H9 (cell line): ENCODE measurements around the gene OPTN. TPM values are rescaled to one million over a fixed set of nuclear protein-coding genes. Genes with fewer than 3 reads are reported as not detected.

ENCODE experiments used
- DNase-seq: peaks from one replicate; pipeline ENCODE4 v3.0.0-alpha.2; 2017
- H2AFZ ChIP-seq: one replicate; pipeline ENCODE4 v1.6.1; 2013; ENCODE audit warnings: mild to moderate bottlenecking, low read length, control low read depth, moderate library complexity
- H2AK5ac ChIP-seq: 2 replicates; pipeline ENCODE4 v1.6.1; 2013; ENCODE audit warnings: low read length, control low read depth, mixed read lengths; ENCODE audit not compliant: insufficient read length
- H2BK120ac ChIP-seq: one replicate; pipeline ENCODE4 v1.6.1; 2013; ENCODE audit warnings: low read depth, mild to moderate bottlenecking, low read length, control low read depth, inconsistent platforms; ENCODE audit not compliant: poor library complexity, severe bottlenecking
- H2BK12ac ChIP-seq: 2 replicates; pipeline ENCODE4 v1.6.1; 2013; ENCODE audit warnings: low read length, control low read depth, mixed read lengths, low read depth; ENCODE audit not compliant: insufficient read length
- H2BK15ac ChIP-seq: 2 replicates; pipeline ENCODE4 v1.6.1; 2013; ENCODE audit warnings: low read depth, low read length, control low read depth
- H2BK20ac ChIP-seq: one replicate; pipeline ENCODE4 v1.6.1; 2013; ENCODE audit warnings: low read depth, mild to moderate bottlenecking, low read length, control low read depth, inconsistent platforms; ENCODE audit not compliant: poor library complexity, severe bottlenecking
- H2BK5ac ChIP-seq: 2 replicates; pipeline ENCODE4 v1.6.1; 2013; ENCODE audit warnings: low read length, control low read depth, mixed read lengths; ENCODE audit not compliant: insufficient read length
- H3K14ac ChIP-seq: 2 replicates; pipeline ENCODE4 v1.6.1; 2013; ENCODE audit warnings: low read length, control low read depth; ENCODE audit not compliant: insufficient read depth
- H3K18ac ChIP-seq: 2 replicates; pipeline ENCODE4 v1.6.1; 2013; ENCODE audit warnings: low read depth, mild to moderate bottlenecking, mixed read lengths, low read length, control low read depth; ENCODE audit not compliant: insufficient read length
- H3K23ac ChIP-seq: 2 replicates; pipeline ENCODE4 v1.6.1; 2013; ENCODE audit warnings: low read length, control low read depth, mixed read lengths, low read depth; ENCODE audit not compliant: insufficient read length
- H3K23me2 ChIP-seq: 2 replicates; pipeline ENCODE4 v1.6.1; 2013; ENCODE audit warnings: low read depth, mild to moderate bottlenecking, mixed read lengths, low read length, control low read depth; ENCODE audit not compliant: insufficient read length, poor library complexity, severe bottlenecking
- H3K27ac ChIP-seq: 2 replicates; pipeline ENCODE4 v1.5.1; 2013; ENCODE audit warnings: low read length, control low read depth, mixed read lengths, low read depth; ENCODE audit not compliant: insufficient read length
- H3K27me3 ChIP-seq: 2 replicates; pipeline ENCODE4 v1.6.1; 2013; ENCODE audit warnings: low read length, control low read depth, inconsistent platforms; ENCODE audit not compliant: insufficient read depth
- H3K4ac ChIP-seq: 2 replicates; pipeline ENCODE4 v1.6.1; 2013; ENCODE audit warnings: low read depth, mild to moderate bottlenecking, control low read depth, inconsistent platforms, low read length, moderate library complexity
- H3K4me1 ChIP-seq: 2 replicates; pipeline ENCODE4 v1.6.1; 2013; ENCODE audit warnings: low read length, control low read depth, inconsistent platforms; ENCODE audit not compliant: insufficient read depth
- H3K4me2 ChIP-seq: 2 replicates; pipeline ENCODE4 v1.6.1; 2013; ENCODE audit warnings: low read length, control low read depth, mixed read lengths; ENCODE audit not compliant: insufficient read length, insufficient read depth
- H3K56ac ChIP-seq: 2 replicates; pipeline ENCODE4 v1.6.1; 2013; ENCODE audit warnings: low read depth, mild to moderate bottlenecking, mixed read lengths, low read length, control low read depth; ENCODE audit not compliant: insufficient read length
- H3K79me1 ChIP-seq: 2 replicates; pipeline ENCODE4 v1.6.1; 2013; ENCODE audit warnings: low read depth, mild to moderate bottlenecking, moderate library complexity, low read length, control low read depth, inconsistent platforms; ENCODE audit not compliant: insufficient read depth, poor library complexity, severe bottlenecking
- H3K79me2 ChIP-seq: 2 replicates; pipeline ENCODE4 v1.6.1; 2013; ENCODE audit warnings: low read length, control low read depth, inconsistent platforms; ENCODE audit not compliant: insufficient read depth
- H3K9ac ChIP-seq: 2 replicates; pipeline ENCODE4 v1.6.1; 2013; ENCODE audit warnings: low read length, control low read depth, mixed read lengths; ENCODE audit not compliant: insufficient read length; ENCODE audit errors: extremely low read depth
- H3K9me3 ChIP-seq: one replicate; pipeline ENCODE4 v1.6.1; 2013; ENCODE audit warnings: low read depth, low read length, inconsistent platforms; ENCODE audit not compliant: control insufficient read depth
- H3T11ph ChIP-seq: one replicate; pipeline ENCODE4 v1.6.1; 2013; ENCODE audit warnings: mild to moderate bottlenecking, low read length, control low read depth, inconsistent platforms
- H4K20me1 ChIP-seq: one replicate; pipeline ENCODE4 v1.6.1; 2013; ENCODE audit not compliant: control insufficient read depth, insufficient read length, insufficient read depth
- H4K5ac ChIP-seq: 2 replicates; pipeline ENCODE4 v1.6.1; 2013; ENCODE audit warnings: low read depth, mild to moderate bottlenecking, mixed read lengths, low read length, control low read depth; ENCODE audit not compliant: insufficient read length
- H4K8ac ChIP-seq: replicated peaks from 2 replicates; pipeline ENCODE4 v1.6.1; 2013; ENCODE audit warnings: low read length, control low read depth, mixed read lengths, low read depth; ENCODE audit not compliant: insufficient read length
- H4K91ac ChIP-seq: 2 replicates; pipeline ENCODE4 v1.6.1; 2013; ENCODE audit warnings: low read depth, mild to moderate bottlenecking, moderate library complexity, mixed read lengths, low read length, control low read depth; ENCODE audit not compliant: insufficient read length
- H3K27ac Mint-ChIP-seq, 3 experiments: 2 replicates in 2 of 3; 3 replicates in 1 of 3; pipeline ENCODE4 v1.8.0; 2020 to 2021; ENCODE audit warnings: mixed read lengths in 3 of 3, mild to moderate bottlenecking in 1 of 3, moderate library complexity in 1 of 3
- H3K27me3 Mint-ChIP-seq: 2 replicates; pipeline ENCODE4 v1.8.0; 2021; ENCODE audit warnings: low read depth, mild to moderate bottlenecking, moderate library complexity, mixed read lengths
- H3K36me3 Mint-ChIP-seq, 3 experiments: 2 replicates in 2 of 3; 3 replicates in 1 of 3; pipeline ENCODE4 v1.8.0; 2020 to 2021; ENCODE audit warnings: low read depth in 3 of 3, mixed read lengths in 3 of 3; ENCODE audit not compliant: insufficient read depth in 1 of 3
- H3K4me1 Mint-ChIP-seq, 2 experiments: 2 replicates each; pipeline ENCODE4 v1.8.0; 2020; ENCODE audit warnings: mixed read lengths in 2 of 2
- H3K4me3 Mint-ChIP-seq, 2 experiments: 2 replicates in 1 of 2; 3 replicates in 1 of 2; pipeline ENCODE4 v1.8.0; 2020 to 2021; ENCODE audit warnings: mild to moderate bottlenecking in 2 of 2, mixed read lengths in 2 of 2, moderate library complexity in 1 of 2
- H3K9me3 Mint-ChIP-seq, 2 experiments: 2 replicates in 1 of 2; 3 replicates in 1 of 2; pipeline ENCODE4 v1.8.0; 2020; ENCODE audit warnings: mild to moderate bottlenecking in 2 of 2, mixed read lengths in 2 of 2, moderate library complexity in 1 of 2
- WGBS: extraction: QIAGEN DNeasy Blood & Tissue Kit; methylation state at CpG from one replicate; pipeline ENCODE4 v1.1.7; 2013; ENCODE audit warnings: missing lambda C conversion rate, low lambda C conversion rate, mixed read lengths; ENCODE audit not compliant: insufficient read length; ENCODE audit errors: extremely low coverage; 5-methylcytosine and 5-hydroxymethylcytosine counted together
- total RNA-seq: library from RNA; stranded (reverse); gene quantifications from 2 replicates; pipeline ENCODE4 v1.2.1, GENCODE V29; 2021
- TF ChIP-seq, protein P1 (sequence below): fragments of 200-600 bp; sonication (generic); conservative IDR thresholded peaks from 3 replicates; pipeline ENCODE4 v1.8.0; 2021; ENCODE audit warnings: antibody characterized with exemption, mild to moderate bottlenecking

The OPTN gene
- total RNA-seq, 1 experiment from 2014 or later = 16.1 TPM

GRCh38 chr10:13090289-13090688, 9.7 kb upstream of the OPTN start:
- no peak overlapping the region for H3K4me2 ChIP-seq
- Mint-ChIP-seq H3K36me3 (peaks cover 3 to 11% (median 7%) of the 10 kb centered on the region in 3 experiments; a peak in 6 of 7 replicates), H3K27ac (no peak overlapping the region), H3K4me1 (peaks cover 0 to 5% of the 10 kb centered on the region in 2 experiments; a peak in 2 of 4 replicates), H3K27me3 (no peaks in the 10 kb centered on the region; the same call in 1 of the 2 replicates), H3K4me3 (no peak overlapping the region), H3K9me3 (peaks cover 10 to 16% of the 10 kb centered on the region in 2 experiments)
- peaks cover 5% of the 10 kb centered on the region for H3K9me3 ChIP-seq
- no peak overlapping the region for H3K4ac ChIP-seq
- H2AK5ac ChIP-seq = no peak overlapping the region
- no peak overlapping the region for H2BK5ac ChIP-seq
- H3K18ac ChIP-seq = no peak overlapping the region
- H3K14ac ChIP-seq = no peak overlapping the region
- no peaks in the 10 kb centered on the region; the same call in 1 of the 2 replicates for H3K4me1 ChIP-seq
- WGBS = no CpG with 5 or more reads among the region's 2 CpGs
- no peak overlapping the region for H3K23ac ChIP-seq
- H3K79me1 ChIP-seq = no peaks in the 10 kb centered on the region
- no peak overlapping the region for H3K27ac ChIP-seq
- no peaks in the 10 kb centered on the region for H3K79me2 ChIP-seq
- no peak overlapping the region for H3K56ac ChIP-seq
- H2BK120ac ChIP-seq = no peak overlapping the region
- no peaks in the 10 kb centered on the region for H3K27me3 ChIP-seq
- H2BK12ac ChIP-seq = no peak overlapping the region
- no peak overlapping the region for H4K5ac ChIP-seq
- no peak for DNase-seq
- H2BK20ac ChIP-seq = no peak overlapping the region
- no peak overlapping the region for H3T11ph ChIP-seq
- no peaks in the 10 kb centered on the region for H3K23me2 ChIP-seq
- H4K8ac ChIP-seq = no peak overlapping the region
- TF ChIP-seq, protein P1, sequence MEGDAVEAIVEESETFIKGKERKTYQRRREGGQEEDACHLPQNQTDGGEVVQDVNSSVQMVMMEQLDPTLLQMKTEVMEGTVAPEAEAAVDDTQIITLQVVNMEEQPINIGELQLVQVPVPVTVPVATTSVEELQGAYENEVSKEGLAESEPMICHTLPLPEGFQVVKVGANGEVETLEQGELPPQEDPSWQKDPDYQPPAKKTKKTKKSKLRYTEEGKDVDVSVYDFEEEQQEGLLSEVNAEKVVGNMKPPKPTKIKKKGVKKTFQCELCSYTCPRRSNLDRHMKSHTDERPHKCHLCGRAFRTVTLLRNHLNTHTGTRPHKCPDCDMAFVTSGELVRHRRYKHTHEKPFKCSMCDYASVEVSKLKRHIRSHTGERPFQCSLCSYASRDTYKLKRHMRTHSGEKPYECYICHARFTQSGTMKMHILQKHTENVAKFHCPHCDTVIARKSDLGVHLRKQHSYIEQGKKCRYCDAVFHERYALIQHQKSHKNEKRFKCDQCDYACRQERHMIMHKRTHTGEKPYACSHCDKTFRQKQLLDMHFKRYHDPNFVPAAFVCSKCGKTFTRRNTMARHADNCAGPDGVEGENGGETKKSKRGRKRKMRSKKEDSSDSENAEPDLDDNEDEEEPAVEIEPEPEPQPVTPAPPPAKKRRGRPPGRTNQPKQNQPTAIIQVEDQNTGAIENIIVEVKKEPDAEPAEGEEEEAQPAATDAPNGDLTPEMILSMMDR = no peak
- no peak overlapping the region for H3K9ac ChIP-seq
- no peak overlapping the region for H2AFZ ChIP-seq
- H2BK15ac ChIP-seq = no peak overlapping the region
- H4K91ac ChIP-seq = no peak overlapping the region
- H4K20me1 ChIP-seq = no peaks in the 10 kb centered on the region
